Endothelial cell (in vitro differentiated cells): Measurements from ENCODE around the gene KCNS1. TPM values are rescaled to one million over a fixed set of nuclear protein-coding genes. Genes with fewer than 3 reads are reported as not detected.

Experiments used
- DNase-seq: peaks from one replicate; pipeline ENCODE4 v3.0.0; 2021; ENCODE audit warnings: low spot score
- H3K27ac Mint-ChIP-seq: one replicate; pipeline ENCODE4 v1.8.0; 2021; ENCODE audit warnings: mixed read lengths, inconsistent platforms; ENCODE audit not compliant: unreplicated experiment
- H3K27me3 Mint-ChIP-seq: one replicate; pipeline ENCODE4 v1.8.0; 2021; ENCODE audit warnings: mild to moderate bottlenecking, moderate library complexity, mixed read lengths, inconsistent platforms; ENCODE audit not compliant: unreplicated experiment
- H3K36me3 Mint-ChIP-seq: one replicate; pipeline ENCODE4 v1.8.0; 2021; ENCODE audit warnings: mild to moderate bottlenecking, low read depth, mixed read lengths, inconsistent platforms; ENCODE audit not compliant: unreplicated experiment
- H3K4me1 Mint-ChIP-seq: one replicate; pipeline ENCODE4 v1.8.0; 2021; ENCODE audit warnings: mild to moderate bottlenecking, mixed read lengths, inconsistent platforms; ENCODE audit not compliant: unreplicated experiment
- H3K4me3 Mint-ChIP-seq: one replicate; pipeline ENCODE4 v1.8.0; 2021; ENCODE audit warnings: mild to moderate bottlenecking, mixed read lengths, inconsistent platforms; ENCODE audit not compliant: unreplicated experiment
- H3K9me3 Mint-ChIP-seq: one replicate; pipeline ENCODE4 v1.8.0; 2021; ENCODE audit warnings: mixed read lengths, inconsistent platforms; ENCODE audit not compliant: unreplicated experiment
- total RNA-seq: library from RNA; stranded (reverse); fragmentation: NEBNext Ultra II Directional; extraction: Animal tissue kit (Norgen Biotek cat#: 25700); gene quantifications from one replicate; pipeline ENCODE4 v1.2.1, GENCODE V29; 2021; ENCODE audit not compliant: unreplicated experiment
- TF ChIP-seq, protein P1 (sequence below): fragments of 200-600 bp; sonication (generic); IDR thresholded peaks from one replicate; pipeline ENCODE4 v1.5.0; 2021; ENCODE audit warnings: antibody characterized with exemption; ENCODE audit not compliant: unreplicated experiment

Gene KCNS1
- total RNA-seq, 1 donor from 2014 or later, result 0.10 TPM

DNA sequence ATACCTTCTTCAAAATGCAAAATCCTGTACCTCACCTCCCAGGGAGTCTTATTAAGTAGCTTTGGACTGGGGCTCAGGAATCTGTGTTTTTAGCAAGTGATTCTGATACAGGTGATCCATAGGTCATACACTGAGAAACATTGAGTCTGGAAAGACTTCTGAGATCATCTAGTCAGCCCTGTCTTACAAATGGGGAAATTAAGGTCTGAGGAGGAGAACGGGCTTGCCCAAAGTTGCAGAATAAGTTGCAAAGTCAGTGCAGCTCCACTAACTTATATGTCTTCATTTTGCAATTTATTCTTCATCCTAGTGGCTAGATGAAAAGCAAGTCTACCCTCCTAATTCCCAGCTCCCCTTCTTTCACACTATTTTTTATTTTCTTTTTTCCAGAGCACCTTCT, 28.9 kb downstream of the KCNS1 start:
- peaks cover 1% of the 10 kb centered on the region for H3K27me3 Mint-ChIP-seq
- H3K9me3 Mint-ChIP-seq, result no peaks in the 10 kb centered on the region
- no peak overlapping the region for H3K4me3 Mint-ChIP-seq
- no peaks in the 10 kb centered on the region for H3K4me1 Mint-ChIP-seq
- TF ChIP-seq, protein P1, sequence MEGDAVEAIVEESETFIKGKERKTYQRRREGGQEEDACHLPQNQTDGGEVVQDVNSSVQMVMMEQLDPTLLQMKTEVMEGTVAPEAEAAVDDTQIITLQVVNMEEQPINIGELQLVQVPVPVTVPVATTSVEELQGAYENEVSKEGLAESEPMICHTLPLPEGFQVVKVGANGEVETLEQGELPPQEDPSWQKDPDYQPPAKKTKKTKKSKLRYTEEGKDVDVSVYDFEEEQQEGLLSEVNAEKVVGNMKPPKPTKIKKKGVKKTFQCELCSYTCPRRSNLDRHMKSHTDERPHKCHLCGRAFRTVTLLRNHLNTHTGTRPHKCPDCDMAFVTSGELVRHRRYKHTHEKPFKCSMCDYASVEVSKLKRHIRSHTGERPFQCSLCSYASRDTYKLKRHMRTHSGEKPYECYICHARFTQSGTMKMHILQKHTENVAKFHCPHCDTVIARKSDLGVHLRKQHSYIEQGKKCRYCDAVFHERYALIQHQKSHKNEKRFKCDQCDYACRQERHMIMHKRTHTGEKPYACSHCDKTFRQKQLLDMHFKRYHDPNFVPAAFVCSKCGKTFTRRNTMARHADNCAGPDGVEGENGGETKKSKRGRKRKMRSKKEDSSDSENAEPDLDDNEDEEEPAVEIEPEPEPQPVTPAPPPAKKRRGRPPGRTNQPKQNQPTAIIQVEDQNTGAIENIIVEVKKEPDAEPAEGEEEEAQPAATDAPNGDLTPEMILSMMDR, result no peak
- no peak overlapping the region for H3K27ac Mint-ChIP-seq
- no peak for DNase-seq
- H3K36me3 Mint-ChIP-seq, result peaks cover 11% of the 10 kb centered on the region

DNA sequence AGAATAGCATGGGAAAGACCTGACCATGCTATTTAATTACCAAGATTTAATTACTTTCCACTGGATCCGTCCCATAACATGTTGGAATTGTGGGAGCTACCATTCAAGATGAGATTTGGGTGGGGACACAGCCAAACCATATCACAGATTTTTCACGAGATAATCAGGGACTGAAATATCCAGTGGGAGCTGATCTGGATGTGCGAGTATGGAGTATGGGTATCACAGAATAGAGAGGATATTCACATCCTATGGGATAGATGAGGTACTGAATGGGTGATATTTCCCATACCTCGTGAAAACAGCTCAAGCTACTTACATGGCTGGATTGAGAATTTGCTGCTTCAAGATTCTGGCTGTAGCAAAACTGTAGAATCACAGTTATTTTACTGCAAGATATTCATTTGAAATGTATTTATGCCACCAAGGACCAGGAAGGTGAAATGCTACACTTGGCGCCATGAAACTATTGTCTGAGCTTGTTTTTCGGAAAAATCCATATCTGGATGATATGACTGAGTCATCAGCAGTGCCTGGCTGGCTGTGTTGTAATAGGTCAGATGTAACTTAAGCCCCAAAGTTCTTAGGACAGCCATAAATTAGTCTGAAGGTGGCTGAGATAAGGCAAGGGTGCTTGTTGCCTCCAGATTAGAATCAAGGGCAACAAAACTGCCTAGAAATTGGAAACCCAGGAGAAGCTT, 29.8 kb downstream of the KCNS1 start:
- no peak for DNase-seq
- Mint-ChIP-seq H3K4me1 (no peaks in the 10 kb centered on the region), H3K27ac (no peak overlapping the region), H3K4me3 (no peak overlapping the region), H3K27me3 (no peaks in the 10 kb centered on the region), H3K36me3 (peaks cover 11% of the 10 kb centered on the region), H3K9me3 (no peaks in the 10 kb centered on the region)
- TF ChIP-seq, protein P1, result no peak

DNA sequence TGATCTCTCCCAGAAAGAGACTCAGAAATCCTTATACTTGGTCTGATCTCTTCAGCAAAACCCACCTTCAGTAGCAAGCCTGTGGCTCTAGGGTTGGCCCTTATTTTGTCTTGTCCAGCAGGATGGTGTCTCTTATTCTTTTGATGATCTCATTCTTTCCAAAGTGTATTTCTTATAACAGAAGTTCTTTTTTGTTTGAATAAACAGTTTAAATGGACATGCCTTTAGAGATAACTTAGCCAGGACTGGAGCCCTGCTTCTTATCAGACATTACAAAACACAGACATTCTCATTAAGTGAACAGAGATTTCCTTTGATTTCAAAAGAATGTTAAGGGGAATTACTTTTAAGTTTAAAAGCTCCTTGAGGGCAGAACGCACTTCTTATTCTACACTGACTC, 31.7 kb downstream of the KCNS1 start:
- no peak overlapping the region for H3K27ac Mint-ChIP-seq
- no peaks in the 10 kb centered on the region for H3K27me3 Mint-ChIP-seq
- H3K36me3 Mint-ChIP-seq, result peaks cover 5% of the 10 kb centered on the region
- H3K4me3 Mint-ChIP-seq, result no peak overlapping the region
- H3K4me1 Mint-ChIP-seq, result no peaks in the 10 kb centered on the region
- TF ChIP-seq, protein P1, result no peak
- DNase-seq, result no peak
- H3K9me3 Mint-ChIP-seq, result no peaks in the 10 kb centered on the region

DNA sequence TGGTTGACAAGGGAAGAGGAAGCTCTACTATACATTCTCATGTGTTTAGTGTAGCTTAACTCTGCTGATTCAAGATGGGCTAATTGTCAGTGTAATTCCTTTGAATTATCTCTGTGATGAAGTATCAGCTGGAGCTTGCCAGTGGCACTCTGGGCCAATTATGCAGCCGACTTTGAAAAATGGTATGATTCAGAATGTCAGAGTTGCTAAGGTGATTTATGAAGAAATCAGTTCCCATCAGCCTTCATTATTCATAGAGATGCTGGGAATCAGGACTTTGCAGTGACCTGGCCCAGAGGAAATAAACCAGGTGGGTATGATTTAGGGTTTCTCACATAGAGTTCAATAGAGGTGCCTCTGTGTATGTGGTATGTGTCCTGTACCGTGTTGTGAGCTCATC, 33.4 kb downstream of the KCNS1 start:
- TF ChIP-seq, protein P1, result no peak
- Mint-ChIP-seq H3K27ac (no peak overlapping the region), H3K4me1 (no peaks in the 10 kb centered on the region), H3K27me3 (no peaks in the 10 kb centered on the region), H3K9me3 (no peaks in the 10 kb centered on the region), H3K36me3 (peaks cover 8% of the 10 kb centered on the region), H3K4me3 (no peak overlapping the region)
- no peak for DNase-seq

DNA sequence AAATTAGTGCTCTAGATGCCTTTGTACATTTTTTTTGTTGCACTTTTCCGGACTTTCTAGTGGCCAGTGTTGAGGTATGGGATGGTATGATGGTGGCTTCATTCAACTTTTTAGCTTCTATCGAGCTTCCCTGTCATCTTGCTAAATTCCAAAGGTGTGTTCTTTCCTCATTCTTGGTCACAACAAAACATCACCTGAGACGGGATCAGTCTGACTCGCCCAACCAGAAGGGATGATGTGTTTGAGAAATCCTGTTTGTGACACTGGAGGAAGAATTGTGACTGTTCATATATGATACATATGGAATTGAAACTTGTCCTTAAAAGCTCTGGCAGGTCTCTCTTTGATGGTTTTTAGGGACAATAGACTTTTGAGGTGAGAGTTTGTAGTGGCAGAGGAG, 33.8 kb downstream of the KCNS1 start:
- H3K4me3 Mint-ChIP-seq, result no peak overlapping the region
- H3K27ac Mint-ChIP-seq, result no peak overlapping the region
- peaks cover 8% of the 10 kb centered on the region for H3K36me3 Mint-ChIP-seq
- no peak for DNase-seq
- no peaks in the 10 kb centered on the region for H3K4me1 Mint-ChIP-seq
- H3K27me3 Mint-ChIP-seq, result no peaks in the 10 kb centered on the region
- TF ChIP-seq, protein P1, result no peak
- no peaks in the 10 kb centered on the region for H3K9me3 Mint-ChIP-seq
